Choroid plexus epithelial cell (primary cell): Measurements from ENCODE around the gene SERINC1.

Source experiments
- DNase-seq: peaks from one replicate; pipeline ENCODE4 v3.0.0-alpha.2; 2010; ENCODE audit warnings: low read depth
- H3K4me3 ChIP-seq: 2 replicates; pipeline ENCODE4 v1.5.1; 2011; ENCODE audit warnings: low read depth, mild to moderate bottlenecking, control low read depth, low read length, moderate library complexity
- CTCF ChIP-seq: conservative IDR thresholded peaks from 2 replicates; pipeline ENCODE4 v1.5.1; 2011; ENCODE audit warnings: low read depth, mild to moderate bottlenecking, control low read depth, inconsistent platforms, low read length, moderate library complexity

The SERINC1 gene

GRCh38 chr6:122394016-122394415 is 77.6 kb downstream of the SERINC1 start:
- TF ChIP-seq CTCF = no peak
- H3K4me3 ChIP-seq = no peak overlapping the region
- DNase-seq = no peak

GRCh38 chr6:122393351-122393896 is 78.2 kb downstream of the SERINC1 start:
- H3K4me3 ChIP-seq = no peak overlapping the region
- TF ChIP-seq CTCF = no peak
- no peak for DNase-seq
